ENCODE measurements around the gene CDK5RAP1.
A peak's percentile ranks its signal among the peaks of the same experiment; 100 is the strongest.
"Not testable (repeated sequence)": the region's sequence is repeated elsewhere in the genome, so short reads cannot be mapped to it uniquely, and the experiment has no call there.

The CDK5RAP1 gene, protein sequence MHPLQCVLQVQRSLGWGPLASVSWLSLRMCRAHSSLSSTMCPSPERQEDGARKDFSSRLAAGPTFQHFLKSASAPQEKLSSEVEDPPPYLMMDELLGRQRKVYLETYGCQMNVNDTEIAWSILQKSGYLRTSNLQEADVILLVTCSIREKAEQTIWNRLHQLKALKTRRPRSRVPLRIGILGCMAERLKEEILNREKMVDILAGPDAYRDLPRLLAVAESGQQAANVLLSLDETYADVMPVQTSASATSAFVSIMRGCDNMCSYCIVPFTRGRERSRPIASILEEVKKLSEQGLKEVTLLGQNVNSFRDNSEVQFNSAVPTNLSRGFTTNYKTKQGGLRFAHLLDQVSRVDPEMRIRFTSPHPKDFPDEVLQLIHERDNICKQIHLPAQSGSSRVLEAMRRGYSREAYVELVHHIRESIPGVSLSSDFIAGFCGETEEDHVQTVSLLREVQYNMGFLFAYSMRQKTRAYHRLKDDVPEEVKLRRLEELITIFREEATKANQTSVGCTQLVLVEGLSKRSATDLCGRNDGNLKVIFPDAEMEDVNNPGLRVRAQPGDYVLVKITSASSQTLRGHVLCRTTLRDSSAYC

DNA sequence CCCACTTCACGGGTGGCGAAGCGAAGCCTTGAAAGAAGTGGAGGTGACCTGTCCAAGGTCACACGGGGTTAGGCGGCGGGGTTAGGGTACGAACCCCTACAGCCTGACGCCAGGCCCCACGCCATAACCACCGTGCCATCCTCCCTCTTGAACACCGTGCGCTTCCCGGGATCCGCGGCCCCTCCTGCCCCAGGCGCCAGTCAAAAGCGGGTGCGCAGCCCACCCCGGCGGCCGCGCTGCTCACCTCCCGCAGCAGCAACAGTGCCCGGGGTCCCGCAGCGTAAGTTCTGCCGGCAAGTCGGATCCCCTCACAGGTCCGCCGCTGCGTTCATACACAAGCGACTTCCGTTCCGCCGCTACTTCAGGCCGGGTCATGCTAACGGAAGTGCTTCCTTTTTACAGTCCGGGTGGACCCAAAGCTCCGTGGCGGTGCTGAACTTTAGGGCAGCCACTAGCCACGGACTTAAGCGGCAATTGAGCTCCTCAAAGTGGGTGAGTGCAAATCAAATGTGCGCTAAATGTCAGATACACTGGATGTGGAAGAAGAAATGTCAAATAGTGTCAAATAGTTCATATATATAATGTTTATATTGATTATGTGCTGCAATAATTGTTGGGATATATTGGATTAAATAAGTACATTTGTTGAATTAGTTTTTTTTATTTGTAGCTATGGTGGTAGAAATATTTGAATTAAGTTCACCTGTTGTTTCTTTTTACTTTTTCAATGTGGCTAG is at the start of gene CDK5RAP1:
CDK5RAP1 (minus strand) TSS at position 336 of the 737 bp plus-strand sequence. CDS start 4,455 bp downstream, outside the sequence.
- Mint-ChIP-seq H3K27ac (peak within 1 kb of the TSS; percentile 94), H3K4me3 (peak within 1 kb of the TSS; percentile 93), H3K36me3 (peaks cover 13% of the 10 kb centered on the region), H3K4me1 (peaks cover 54% of the 10 kb centered on the region), H3K9me3 (no peaks in the 10 kb centered on the region)
- ATAC-seq (peak; percentile 99), DNase-seq (ENCODE audit: low spot score in 2 of 2) (peak; percentile 73 to 90)

DNA sequence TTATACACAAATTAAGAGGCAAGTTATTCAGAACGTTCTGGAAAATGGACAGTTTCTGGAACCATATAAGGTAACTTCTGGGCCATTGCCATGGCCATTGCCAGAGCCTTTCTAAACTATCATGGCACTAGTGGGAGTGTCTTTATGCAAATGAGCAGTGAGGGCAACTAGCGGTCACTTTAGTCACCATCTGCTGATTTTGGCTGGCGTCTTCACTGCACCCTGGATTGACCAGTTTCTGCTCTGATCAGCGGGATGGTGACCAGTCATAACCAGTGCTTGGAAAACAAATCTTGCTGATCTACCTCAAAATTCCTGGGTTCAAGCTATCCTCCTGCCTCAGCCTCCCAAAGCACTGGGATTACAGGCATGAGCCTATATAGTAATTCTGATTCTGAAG is 49.5 kb upstream of the CDK5RAP1 start:
- Mint-ChIP-seq H3K36me3 (no peaks in the 10 kb centered on the region), H3K27ac (no peak overlapping the region), H3K4me3 (no peak overlapping the region), H3K9me3 (no peaks in the 10 kb centered on the region), H3K4me1 (no peaks in the 10 kb centered on the region)
- ATAC-seq (no peak), DNase-seq (ENCODE audit: low spot score in 2 of 2) (no peak)

DNA sequence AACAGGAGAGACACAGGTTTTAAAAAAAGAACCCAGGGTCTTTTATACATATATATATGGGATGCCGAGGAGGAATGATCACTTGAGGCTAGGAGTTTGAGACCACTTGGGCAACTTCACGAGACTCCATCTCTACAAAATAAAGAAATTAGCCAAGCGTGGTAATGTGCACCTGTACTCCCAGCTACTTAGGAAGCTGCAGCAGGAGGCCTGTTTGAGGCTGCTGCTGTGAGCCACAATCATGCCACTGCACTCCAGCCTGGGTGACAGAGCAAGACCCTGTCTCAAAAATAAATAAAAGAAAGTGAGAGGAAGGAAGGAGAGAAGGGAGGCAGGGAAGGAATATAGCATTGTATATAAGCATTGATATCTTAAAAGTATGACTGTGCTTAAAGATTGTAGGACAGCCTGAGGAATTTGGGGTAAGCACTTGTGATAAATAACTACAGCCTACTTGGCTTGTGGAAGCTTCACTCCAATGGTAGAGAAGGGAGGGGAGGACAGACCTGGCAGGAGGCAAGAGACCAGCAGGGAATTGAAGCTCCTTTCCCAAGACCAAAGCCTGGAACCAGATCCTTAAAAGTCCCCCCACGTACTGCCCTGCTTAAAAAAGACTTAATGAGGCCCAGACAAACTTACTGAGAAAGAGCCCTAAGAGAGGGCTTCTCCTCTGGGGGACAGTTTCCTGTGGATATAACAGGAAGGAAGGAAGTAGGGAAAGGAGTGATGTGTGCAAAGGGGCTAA is 44.7 kb upstream of the CDK5RAP1 start:
- no peak overlapping the region for H3K4me3 Mint-ChIP-seq
- peaks cover 30% of the 10 kb centered on the region for H3K4me1 Mint-ChIP-seq
- ATAC-seq: no peak

DNA sequence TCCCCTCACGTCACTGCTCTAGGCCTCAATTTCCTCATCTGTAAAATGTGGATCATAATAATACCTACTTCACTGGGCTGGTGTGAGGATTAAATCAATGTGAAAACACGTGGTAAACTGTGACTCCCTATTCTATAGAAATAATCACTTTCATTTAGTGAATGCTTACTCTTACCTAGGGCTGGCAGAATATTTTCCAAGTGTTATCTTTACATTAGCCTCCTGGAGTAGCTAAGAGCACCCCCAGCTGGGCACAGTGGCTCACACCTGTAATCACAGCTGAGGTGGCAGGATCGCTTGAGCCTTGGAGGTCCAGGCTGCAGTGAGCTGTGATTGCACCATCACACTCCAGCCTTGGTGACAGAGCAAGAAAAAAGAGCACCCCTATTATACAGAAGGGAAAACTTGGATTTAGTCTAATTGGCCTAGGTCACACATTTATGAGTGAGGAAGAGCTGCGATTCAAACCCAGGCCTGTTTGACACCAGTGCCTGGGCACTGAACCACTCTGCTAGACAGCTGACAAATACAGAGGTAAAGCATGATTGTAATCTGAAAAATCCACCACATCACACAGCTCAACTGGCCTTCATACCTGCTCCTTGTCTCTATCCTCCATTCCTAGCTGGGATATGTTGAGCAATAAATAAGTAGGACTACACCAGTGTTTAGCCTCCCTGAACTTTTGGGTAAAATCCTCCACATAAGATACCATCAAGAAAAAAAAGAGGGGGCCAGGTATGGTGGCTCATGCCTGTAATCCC is 43.7 kb upstream of the CDK5RAP1 start:
- Mint-ChIP-seq H3K4me1 (peaks cover 30% of the 10 kb centered on the region), H3K27ac (peak overlapping the region; percentile 90), H3K9me3 (no peaks in the 10 kb centered on the region), H3K4me3 (peak overlapping the region; percentile 91), H3K36me3 (peaks cover 6% of the 10 kb centered on the region)
- no peak for ATAC-seq
- DNase-seq (ENCODE audit: low spot score in 2 of 2): no peak

More for the DNA sequence above, 44.7 kb upstream of the CDK5RAP1 start:
- H3K9me3 Mint-ChIP-seq: no peaks in the 10 kb centered on the region
- no peak for DNase-seq (ENCODE audit: low spot score in 2 of 2)
- H3K36me3 Mint-ChIP-seq: peaks cover 6% of the 10 kb centered on the region
- H3K27ac Mint-ChIP-seq: no peak overlapping the region

DNA sequence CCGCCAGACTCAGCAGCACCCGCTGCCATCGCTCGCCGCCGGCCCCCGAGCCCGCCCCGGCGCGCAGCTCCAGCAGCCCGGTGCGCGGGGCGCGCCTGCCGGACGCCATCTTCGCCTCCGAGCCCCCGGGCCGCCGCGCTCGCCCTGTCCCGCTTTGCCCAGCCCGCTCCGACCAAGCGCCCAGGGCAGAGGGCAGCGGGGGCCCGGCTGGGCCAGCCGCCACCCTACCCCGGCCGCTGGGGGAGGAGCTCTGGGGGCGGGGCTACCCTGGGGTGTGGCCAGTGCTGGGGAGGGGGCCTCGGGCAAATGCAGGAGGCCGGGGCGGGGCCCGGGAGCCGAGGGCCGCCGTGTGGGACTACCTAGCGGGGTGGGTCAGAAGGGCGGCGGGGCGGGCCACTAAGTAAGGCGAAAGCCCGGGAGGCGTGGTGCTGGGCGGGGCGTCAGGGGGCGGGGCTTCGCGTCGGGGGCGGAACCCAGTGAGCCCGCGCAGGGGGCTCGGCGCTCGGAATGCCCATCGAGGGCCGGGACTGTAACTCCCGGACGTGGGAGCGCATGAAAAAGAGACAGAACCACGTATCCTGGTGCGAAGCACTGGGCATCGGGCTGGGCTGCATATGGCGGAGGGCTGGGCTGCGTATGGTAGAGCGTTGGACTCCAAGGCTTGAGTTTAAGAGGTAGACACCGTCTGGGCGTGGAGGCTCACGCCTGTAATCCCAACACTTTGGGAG is 42.4 kb upstream of the CDK5RAP1 start, which contains the start of gene SNTA1:
SNTA1 (minus strand) TSS at position 252 of the 728 bp plus-strand sequence; CDS start at position 109, 143 bp downstream.
- Mint-ChIP-seq H3K27ac (peak within 1 kb of the TSS; percentile 90), H3K9me3 (no peaks in the 10 kb centered on the region), H3K4me3 (peak within 1 kb of the TSS; percentile 91), H3K36me3 (peaks cover 6% of the 10 kb centered on the region), H3K4me1 (peaks cover 30% of the 10 kb centered on the region)
- DNase-seq (ENCODE audit: low spot score in 2 of 2) (peak; percentile 81 to 91), ATAC-seq (peak; percentile 94)

DNA sequence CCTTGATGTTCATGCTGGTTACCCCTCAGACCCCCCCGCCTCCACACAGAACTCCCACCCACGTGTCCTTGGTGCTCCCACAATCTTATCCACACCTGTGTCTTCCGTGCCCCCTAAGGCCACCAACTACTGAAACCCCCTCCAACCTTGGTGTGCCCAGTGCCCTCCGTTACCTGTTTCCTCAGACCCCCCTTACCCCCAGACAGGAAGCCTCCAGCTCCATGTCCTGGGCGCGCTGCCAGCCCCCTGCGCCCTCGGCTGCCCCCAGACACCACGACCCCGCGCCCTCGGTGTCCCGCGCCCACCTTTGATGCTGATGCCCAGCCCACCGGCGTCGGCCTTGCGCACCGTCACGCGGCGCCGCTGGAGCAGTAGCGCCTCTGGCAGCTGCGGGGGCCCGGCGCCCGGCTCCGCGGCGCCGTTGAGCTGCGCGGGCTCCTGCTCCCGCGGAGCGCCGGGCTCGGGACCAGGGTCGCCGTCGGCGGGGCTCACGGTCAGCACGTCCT is 41.7 kb upstream of the CDK5RAP1 start:
- no peak for DNase-seq (ENCODE audit: low spot score in 2 of 2)
- Mint-ChIP-seq H3K27ac (no peak overlapping the region), H3K36me3 (peaks cover 6% of the 10 kb centered on the region), H3K4me3 (peak overlapping the region; percentile 91), H3K4me1 (peaks cover 30% of the 10 kb centered on the region), H3K9me3 (no peaks in the 10 kb centered on the region)
- ATAC-seq: peak; percentile 48

DNA sequence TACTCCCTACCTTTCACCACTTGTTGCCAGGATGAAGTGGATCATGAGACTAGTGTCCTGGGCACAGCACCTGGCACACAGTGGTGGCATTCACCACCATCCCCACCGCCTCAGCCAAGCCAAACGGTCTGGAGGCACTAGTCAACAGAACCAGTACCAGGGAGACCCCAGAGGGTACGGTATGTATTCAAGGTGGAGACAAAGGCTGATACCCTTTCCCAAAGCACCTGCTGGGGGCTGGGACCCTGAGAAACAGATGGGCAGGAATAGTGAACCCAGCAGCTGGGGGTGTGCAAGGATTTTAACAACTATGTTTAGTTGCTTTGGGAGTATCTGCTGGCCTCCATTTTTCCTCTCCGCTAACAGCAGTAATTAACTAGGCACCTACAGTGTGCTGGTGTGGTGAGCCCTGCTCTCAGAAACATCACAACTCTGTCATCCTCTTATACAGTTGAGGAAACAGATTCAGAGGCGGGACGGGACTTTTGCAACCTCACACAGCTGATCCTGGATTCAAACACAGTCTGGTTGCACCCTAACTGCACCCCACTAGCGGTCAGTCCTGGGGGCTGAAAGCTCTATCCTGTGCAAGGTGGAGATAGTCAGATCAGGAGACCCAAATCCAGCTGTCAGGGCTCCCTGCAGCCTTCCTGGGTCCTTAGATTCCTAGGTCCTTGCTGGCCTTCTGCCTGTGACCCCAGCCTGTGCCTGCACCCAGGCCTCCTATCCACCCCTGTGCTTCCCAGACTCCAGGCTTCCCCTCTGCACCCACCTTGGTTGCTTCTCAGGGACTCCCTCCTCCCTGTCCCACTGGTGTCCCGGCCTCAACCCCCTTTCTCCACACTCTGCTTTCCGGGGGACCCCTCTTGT is 41.1 kb upstream of the CDK5RAP1 start:
- ATAC-seq: no peak
- Mint-ChIP-seq H3K4me1 (peaks cover 30% of the 10 kb centered on the region), H3K9me3 (no peaks in the 10 kb centered on the region), H3K4me3 (peak overlapping the region; percentile 91), H3K27ac (no peak overlapping the region), H3K36me3 (peaks cover 6% of the 10 kb centered on the region)
- peak in 1 of 2 donors; percentile 50 for DNase-seq (ENCODE audit: low spot score in 2 of 2)

DNA sequence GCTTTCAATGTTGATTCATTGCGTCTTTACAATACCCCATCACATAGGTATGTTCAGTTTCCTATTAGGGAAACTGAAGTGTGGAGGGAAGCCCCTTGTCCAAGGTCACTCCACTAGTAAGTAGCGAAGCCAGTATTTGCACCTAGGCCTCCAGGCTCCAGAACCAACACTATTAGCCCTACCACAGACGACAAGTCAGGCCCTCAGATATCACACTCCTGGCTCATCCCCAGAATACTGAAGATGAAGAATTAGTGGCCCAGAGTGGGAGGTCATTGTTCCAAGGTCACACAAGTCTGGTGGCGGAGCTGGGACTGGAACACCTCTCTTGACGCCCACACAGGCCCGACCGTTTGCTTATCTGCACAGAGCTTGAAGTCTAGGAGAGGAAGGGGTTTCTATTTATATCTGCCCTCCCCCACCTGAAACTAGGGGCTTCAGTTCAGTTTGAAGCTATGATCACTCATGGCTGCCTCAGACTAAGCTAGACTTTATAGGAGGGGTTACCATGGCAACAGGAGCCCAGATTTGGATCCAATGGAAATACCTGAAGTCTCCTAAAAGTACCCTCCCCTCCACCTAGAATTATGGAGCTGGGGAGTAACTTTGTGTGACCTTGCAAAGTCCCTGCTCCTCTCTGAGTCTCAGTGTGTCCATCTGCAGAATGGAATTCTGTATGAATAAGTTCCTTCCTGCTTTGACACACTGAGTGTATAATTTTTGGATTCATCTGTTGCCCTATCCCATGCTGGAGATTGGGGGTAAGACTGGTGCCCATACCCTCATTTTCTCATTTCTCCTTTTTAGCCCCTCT is 40.0 kb upstream of the CDK5RAP1 start:
- H3K4me1 Mint-ChIP-seq: peaks cover 30% of the 10 kb centered on the region
- no peak for ATAC-seq

DNA sequence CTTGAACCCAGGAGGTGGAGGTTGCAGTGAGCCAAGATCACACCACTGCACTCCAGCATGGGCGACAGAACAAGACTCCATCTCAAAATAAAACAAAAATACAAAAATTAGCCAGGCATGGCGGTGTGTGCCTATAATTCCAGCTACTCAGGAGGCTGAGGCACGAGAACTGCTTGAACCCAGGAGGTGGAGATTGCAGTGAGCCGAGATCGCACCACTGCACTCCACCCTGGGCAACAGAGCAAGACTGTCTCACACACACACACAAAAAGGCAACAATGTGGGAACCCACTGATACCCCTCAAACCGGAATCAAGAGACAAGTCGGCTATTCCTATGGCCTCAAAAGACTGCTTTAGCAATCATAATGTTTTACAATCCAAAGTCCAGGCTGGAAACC is 39.2 kb upstream of the CDK5RAP1 start:
- H3K4me3 Mint-ChIP-seq: not testable (repeated sequence)

More for the DNA sequence above, 40.0 kb upstream of the CDK5RAP1 start:
- H3K36me3 Mint-ChIP-seq: peaks cover 6% of the 10 kb centered on the region
- DNase-seq (ENCODE audit: low spot score in 2 of 2): no peak
- no peaks in the 10 kb centered on the region for H3K9me3 Mint-ChIP-seq
- H3K27ac Mint-ChIP-seq: no peak overlapping the region
- H3K4me3 Mint-ChIP-seq: no peak overlapping the region

DNA sequence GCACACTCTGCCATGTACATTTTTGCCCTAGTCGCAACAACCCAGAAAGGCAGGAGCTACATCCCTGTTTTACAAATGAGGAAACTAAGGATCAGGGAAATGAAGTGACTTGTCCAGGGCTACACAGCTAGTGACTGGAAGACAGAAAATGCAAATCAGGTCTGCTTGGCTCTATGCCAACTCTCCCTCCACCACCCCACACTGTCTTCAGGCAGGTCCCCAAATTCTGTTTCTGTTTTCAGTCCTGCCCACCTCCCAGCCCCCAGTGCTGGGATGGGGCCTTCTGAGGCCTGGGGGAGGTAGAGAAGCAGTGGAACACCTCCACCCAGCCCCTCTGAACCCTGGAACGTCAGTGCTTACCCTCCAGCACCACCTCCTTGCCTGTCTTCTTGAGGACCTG is 37.2 kb upstream of the CDK5RAP1 start:
- DNase-seq (ENCODE audit: low spot score in 2 of 2) (no peak), ATAC-seq (no peak)
- Mint-ChIP-seq H3K4me3 (no peak overlapping the region), H3K36me3 (no peaks in the 10 kb centered on the region), H3K27ac (no peak overlapping the region), H3K9me3 (no peaks in the 10 kb centered on the region), H3K4me1 (peaks cover 14% of the 10 kb centered on the region)

More for the DNA sequence above, 39.2 kb upstream of the CDK5RAP1 start:
- H3K4me1 Mint-ChIP-seq: peaks cover 30% of the 10 kb centered on the region
- not testable (repeated sequence) for H3K27ac Mint-ChIP-seq; ATAC-seq; H3K9me3 Mint-ChIP-seq; DNase-seq (ENCODE audit: low spot score in 2 of 2); H3K36me3 Mint-ChIP-seq

DNA sequence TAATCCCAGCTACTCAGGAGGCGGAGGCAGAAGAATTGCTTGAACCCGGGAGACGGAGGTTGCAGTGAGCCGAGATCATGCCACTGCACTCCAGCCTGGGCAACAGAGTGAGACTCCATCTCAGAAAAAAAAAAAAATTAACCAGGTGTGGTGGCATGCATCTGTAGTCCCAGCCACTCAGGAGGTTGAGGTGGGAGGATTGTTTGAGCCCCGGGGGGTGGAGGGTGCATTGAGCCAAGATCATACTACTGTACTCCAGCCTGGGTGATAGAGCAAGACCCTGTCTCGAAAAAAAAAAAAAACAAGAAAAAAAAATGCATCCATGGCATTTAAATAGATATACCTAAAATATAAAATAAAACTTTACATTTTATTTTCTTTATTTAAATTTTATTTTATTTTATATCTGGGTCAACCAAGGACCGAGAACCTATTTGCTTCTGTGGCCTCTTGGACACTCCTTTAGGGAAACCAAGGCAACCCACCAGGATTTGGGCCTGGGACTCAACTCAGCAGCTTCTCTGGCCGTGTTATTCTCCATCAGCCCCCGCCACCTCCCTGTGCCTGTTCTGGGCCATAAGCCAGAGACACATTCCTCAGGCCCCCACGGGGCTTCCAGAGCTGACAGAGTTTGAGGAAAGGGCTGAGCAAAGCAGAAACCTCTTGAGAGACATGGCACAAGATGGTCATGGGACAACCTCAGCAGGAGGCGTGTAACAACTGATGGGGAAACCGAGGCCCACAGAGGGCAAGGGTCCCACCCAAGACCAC is 36.0 kb upstream of the CDK5RAP1 start:
- Mint-ChIP-seq H3K27ac (no peak overlapping the region), H3K4me3 (no peak overlapping the region), H3K9me3 (no peaks in the 10 kb centered on the region), H3K36me3 (no peaks in the 10 kb centered on the region), H3K4me1 (peaks cover 5% of the 10 kb centered on the region)
- DNase-seq (ENCODE audit: low spot score in 2 of 2): no peak
- ATAC-seq: no peak

DNA sequence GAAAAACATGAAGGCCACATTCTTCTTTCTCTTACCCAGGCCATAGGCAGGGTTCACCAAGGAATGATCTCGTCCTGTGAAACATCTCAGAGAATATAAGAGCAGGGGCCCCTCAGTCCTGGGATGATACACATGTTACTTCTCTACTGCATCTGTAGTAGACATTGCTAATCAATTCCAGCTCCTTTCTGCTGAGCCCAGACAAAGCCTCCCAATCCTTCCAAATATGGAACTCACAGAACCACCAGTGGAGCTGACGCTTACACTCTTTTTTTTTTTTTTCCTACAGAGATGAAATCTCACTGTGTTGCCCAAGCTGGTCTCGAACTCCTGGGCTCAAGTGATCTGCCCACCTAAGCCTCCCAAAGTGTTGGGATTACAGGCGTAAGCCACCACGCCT is 33.1 kb upstream of the CDK5RAP1 start:
- no peak overlapping the region for H3K27ac Mint-ChIP-seq
- no peak for DNase-seq (ENCODE audit: low spot score in 2 of 2)
- ATAC-seq: no peak
- no peaks in the 10 kb centered on the region for H3K36me3 Mint-ChIP-seq
- no peak overlapping the region for H3K4me3 Mint-ChIP-seq
- no peaks in the 10 kb centered on the region for H3K9me3 Mint-ChIP-seq
- no peaks in the 10 kb centered on the region for H3K4me1 Mint-ChIP-seq

All from stimulated activated effector memory CD8-positive, alpha-beta T cell treated with anti-CD3 and anti-CD28 coated beads, Interleukin-12 subunit alpha, Interleukin-12 subunit beta, amount 100 ng/mL, for 72 hours (primary cell).